Measurements from ENCODE around the gene PRKAR2A.
"Not testable (repeated sequence)": the region's sequence is repeated elsewhere in the genome, so short reads cannot be mapped to it uniquely, and the experiment has no call there.

Gene PRKAR2A

GRCh38 chr3:48727511-48727910, 120.2 kb downstream of the PRKAR2A start:
- DNase-seq (ENCODE audit: low read depth) = no peak

GRCh38 chr3:48725185-48725855, 122.4 kb downstream of the PRKAR2A start:
- DNase-seq (ENCODE audit: low read depth) = not testable (repeated sequence)

GRCh38 chr3:48723725-48724124, 123.9 kb downstream of the PRKAR2A start:
- no peak for DNase-seq (ENCODE audit: low read depth)

GRCh38 chr3:48723293-48723692, 124.4 kb downstream of the PRKAR2A start:
- DNase-seq (ENCODE audit: low read depth) = not testable (repeated sequence)

GRCh38 chr3:48716982-48717746, 130.5 kb downstream of the PRKAR2A start, which contains the start of gene IP6K2:
TSS of gene IP6K2 (minus strand) at chr3:48717221. CDS start at chr3:48695291, 21,930 bp downstream.
- peak; percentile 99 for DNase-seq (ENCODE audit: low read depth)

GRCh38 chr3:48716508-48716981, 131.1 kb downstream of the PRKAR2A start:
- no peak for DNase-seq (ENCODE audit: low read depth)

GRCh38 chr3:48715174-48715800, 132.4 kb downstream of the PRKAR2A start:
- DNase-seq (ENCODE audit: low read depth) = no peak

GRCh38 chr3:48711727-48712126, 135.9 kb downstream of the PRKAR2A start:
- DNase-seq (ENCODE audit: low read depth) = no peak

- no peak for DNase-seq (ENCODE audit: low read depth)
Measured at GRCh38 chr3:48709051-48709461, 138.6 kb downstream of the PRKAR2A start.

GRCh38 chr3:48708481-48708889, 139.2 kb downstream of the PRKAR2A start:
- no peak for DNase-seq (ENCODE audit: low read depth)

GRCh38 chr3:48707157-48707556, 140.5 kb downstream of the PRKAR2A start:
- no peak for DNase-seq (ENCODE audit: low read depth)

- no peak for DNase-seq (ENCODE audit: low read depth)
Measured at GRCh38 chr3:48702320-48702920, 145.3 kb downstream of the PRKAR2A start.

- no peak for DNase-seq (ENCODE audit: low read depth)
Measured at GRCh38 chr3:48700731-48701405, 146.8 kb downstream of the PRKAR2A start.

GRCh38 chr3:48698891-48699290, 148.8 kb downstream of the PRKAR2A start:
- DNase-seq (ENCODE audit: low read depth) = no peak

- DNase-seq (ENCODE audit: low read depth) = no peak
Measured at GRCh38 chr3:48697952-48698351, 149.7 kb downstream of the PRKAR2A start.

- no peak for DNase-seq (ENCODE audit: low read depth)
Measured at GRCh38 chr3:48696601-48697000, 151.1 kb downstream of the PRKAR2A start.
